HG03097 (cell line): Measurements from ENCODE around the gene INHBB.
"Not testable (repeated sequence)": the region's sequence is repeated elsewhere in the genome, so short reads cannot be mapped to it uniquely, and the experiment has no call there.

ENCODE experiments used
- ATAC-seq: cut with Tn5 transposase; IDR thresholded peaks from one replicate; pipeline ENCODE4 v1.9.1; 2021; ENCODE audit not compliant: unreplicated experiment, low FRiP score

The INHBB gene

DNA sequence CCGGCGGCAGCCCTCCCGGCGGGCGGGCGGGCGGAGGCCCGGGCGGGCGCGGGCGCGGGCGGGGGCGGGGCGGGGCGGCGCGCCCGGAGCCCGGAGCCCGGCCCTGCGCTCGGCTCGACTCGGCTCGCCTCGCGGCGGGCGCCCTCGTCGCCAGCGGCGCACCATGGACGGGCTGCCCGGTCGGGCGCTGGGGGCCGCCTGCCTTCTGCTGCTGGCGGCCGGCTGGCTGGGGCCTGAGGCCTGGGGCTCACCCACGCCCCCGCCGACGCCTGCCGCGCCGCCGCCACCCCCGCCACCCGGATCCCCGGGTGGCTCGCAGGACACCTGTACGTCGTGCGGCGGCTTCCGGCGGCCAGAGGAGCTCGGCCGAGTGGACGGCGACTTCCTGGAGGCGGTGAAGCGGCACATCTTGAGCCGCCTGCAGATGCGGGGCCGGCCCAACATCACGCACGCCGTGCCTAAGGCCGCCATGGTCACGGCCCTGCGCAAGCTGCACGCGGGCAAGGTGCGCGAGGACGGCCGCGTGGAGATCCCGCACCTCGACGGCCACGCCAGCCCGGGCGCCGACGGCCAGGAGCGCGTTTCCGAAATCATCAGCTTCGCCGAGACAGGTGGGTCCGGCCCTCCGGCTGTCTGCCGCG is at the start of gene INHBB:
Gene INHBB, plus strand, starts transcription at position 111 of the 641 bp plus-strand sequence. Its CDS starts 53 bp downstream, at position 164.
- no peak for ATAC-seq

GRCh38 chr2:120298173-120298835 is 47.6 kb upstream of the INHBB start:
- no peak for ATAC-seq

- ATAC-seq, result no peak
These were observed 46.9 kb upstream of the INHBB start for GRCh38 chr2:120299004-120299403.

- ATAC-seq, result no peak
These were observed 46.4 kb upstream of the INHBB start for GRCh38 chr2:120299561-120299960.

DNA sequence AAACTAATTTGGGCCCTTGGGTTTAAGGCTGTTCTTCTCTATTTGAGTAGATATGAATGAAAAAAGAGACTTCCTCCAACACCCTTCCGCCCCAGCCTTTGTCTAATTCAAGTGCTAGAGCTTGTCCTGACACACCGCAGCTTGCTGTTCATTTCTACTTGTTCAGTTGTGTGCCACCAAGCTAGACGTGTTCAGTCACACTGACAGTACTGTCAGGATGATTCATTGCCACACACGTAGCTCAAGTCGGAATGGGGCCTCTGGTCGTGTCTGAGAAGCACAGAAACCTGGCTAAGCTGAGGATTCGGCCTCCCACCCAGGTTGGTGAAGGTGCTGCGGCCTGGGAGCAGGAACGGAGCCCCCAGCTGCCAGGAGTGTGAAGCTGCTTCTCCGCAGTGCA is 45.6 kb upstream of the INHBB start:
- no peak for ATAC-seq

- no peak for ATAC-seq
These were observed 44.7 kb upstream of the INHBB start for GRCh38 chr2:120301284-120301683.

- ATAC-seq, result no peak
These were observed 43.6 kb upstream of the INHBB start for GRCh38 chr2:120302301-120302700.

DNA sequence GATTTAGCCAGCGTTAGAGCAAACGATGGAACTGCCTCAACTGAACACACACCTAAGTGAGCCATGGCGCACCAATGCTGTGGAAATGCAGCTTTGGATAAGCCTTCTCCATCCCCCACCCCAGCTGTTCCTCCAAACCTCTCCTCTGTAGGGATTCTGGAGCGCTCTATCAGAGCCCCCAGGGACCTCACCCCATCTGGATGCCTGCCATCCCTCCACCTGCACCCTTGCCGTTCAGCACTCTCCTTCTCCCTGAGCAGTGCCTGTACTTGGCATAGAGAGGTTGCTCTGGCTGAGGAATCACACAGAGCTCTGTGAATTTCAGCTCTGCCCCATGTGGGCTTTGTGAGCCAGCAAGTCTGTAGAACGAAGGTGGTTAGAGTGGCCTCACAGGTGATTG is 42.8 kb upstream of the INHBB start:
- ATAC-seq, result no peak

GRCh38 chr2:120305296-120305695 is 40.6 kb upstream of the INHBB start:
- ATAC-seq, result no peak

- no peak for ATAC-seq
These were observed 39.9 kb upstream of the INHBB start for GRCh38 chr2:120305937-120306490.

DNA sequence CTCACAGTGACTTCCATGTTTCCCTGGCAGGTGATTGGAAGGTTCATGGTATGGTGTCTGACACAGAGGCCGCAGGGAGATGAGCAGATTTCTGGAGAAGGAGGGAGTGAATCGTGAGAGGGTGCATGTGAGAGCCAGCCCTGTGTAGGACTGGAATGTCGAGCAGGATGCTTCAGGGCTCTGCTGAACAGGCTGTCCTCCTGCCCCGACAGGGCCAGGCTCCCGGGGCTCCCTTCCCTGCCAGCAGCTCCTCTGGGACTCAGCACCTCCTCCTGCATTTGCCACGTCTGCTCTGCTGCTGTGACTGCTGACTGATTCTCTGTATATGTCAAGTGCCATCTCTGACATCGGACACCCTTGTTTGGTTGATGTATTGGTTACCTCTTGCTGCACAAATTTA is 38.5 kb upstream of the INHBB start:
- no peak for ATAC-seq

DNA sequence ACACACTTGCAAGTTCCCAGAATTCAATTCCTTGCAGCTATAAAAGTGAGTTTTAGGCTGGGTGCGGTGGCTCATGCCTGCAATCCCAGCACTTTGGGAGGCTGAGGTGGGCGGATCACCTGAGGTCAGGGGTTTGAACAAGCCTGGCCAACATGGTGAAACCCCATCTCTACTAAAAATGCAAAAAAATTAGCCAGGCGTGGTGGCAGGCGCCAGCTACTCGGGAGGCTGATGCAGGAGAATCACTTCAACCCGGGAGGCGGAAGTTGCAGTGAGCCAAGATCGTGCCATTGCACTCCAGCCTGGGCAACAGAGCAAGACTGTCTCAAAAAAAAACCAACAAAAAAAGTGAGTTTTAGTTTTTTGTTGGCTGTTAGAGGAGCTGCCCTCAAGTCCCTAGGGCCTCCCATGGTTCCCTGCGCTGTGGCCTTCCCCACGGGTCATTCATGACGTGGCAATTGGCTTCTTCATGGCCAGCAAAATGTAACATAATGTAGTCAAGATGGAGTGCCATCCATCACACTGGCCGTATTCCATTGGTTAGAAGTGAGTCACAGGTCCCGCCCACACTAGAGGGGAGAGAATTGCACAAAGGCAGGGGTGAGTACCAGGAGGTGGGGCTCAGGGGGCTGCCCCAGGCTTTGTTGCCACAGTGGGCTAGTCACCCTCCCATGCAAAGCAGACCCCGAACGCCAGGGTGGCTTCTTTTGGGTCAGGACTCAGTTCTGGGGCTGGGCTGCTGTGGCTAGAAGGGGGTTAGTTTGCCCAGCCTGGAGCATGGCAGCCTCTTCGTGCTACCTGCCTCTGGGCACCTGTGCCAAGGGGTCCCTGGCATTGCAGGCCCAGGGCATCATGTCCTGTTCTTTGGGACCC is 37.7 kb upstream of the INHBB start:
- ATAC-seq, result no peak

DNA sequence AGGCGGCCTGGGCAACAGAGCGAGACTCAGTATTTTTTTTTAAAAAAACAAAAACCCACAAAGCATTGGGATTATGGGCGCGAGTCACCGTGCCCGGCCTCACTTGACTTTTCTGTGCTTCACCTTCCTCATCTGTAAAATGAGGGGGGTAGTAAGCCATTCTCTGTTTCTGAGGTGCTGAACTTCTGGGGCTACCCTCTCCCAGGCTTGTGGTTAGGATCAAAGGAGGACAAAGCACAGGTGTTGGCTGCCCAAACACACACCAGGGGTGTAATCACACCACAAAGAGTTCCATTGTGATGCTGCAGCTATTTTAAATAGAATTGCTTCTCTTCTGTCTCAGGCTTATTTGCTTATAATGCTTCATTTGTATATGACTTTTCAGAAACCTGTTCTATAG is 35.8 kb upstream of the INHBB start:
- no peak for ATAC-seq

DNA sequence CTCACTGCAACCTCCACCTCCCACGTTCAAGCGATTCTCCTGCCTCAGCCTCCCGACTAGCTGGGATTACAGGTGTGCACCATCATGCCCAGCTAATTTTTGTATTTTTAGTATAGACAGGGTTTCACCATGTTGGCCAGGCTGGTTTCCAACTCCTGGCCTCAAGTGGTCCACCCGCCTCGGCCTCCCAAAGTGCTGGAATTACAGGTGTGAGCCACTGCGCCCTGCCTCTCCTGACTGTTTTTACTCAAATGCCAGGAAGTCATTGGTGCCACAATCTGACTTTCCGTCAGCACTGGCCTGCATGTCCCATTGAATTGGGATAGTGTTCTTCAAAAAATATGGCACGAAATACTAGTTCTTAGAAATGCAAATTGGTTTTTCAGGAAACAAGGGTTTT is 35.1 kb upstream of the INHBB start:
- ATAC-seq, result not testable (repeated sequence)

- no peak for ATAC-seq
These were observed 33.9 kb upstream of the INHBB start for GRCh38 chr2:120312076-120312475.

DNA sequence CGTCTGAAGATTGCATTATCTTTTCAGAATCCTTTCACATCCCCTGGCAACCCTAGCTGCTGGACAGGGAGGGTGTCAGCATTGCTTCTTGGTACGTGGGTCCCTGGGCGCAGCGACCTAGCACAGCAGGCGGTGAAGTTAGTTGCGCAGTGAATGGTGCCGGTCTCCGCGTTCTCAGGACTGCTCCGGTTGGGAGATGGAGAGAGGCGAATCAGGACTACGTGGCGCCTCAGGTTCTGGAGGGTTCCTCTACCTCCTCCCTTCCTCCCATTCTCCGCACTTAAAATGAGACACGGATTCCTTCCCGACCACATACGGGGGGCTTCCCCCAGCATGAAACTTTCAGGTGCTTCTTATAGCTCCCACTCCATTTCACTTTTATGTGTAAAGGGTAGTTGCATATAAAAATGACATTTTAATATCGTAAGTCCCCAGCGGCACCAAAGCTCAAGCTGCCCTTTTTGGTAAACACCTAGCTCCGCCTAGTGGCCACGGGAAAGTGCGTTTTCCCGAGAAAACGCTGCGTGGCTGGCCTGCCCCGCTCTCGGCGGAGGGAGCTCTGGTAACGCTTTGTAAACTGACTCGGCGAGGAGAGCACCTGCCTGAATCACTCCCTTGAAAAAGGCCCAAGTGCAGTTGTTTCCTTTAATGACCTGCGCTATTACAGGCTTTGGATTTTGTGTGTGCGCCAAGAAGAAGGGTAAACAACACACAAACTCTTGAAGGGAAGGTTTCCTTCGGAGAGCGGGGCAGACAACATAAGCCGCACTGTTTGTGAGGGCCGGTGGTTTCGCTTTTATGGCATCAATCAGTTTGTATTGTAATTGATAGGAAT is 32.9 kb upstream of the INHBB start:
- ATAC-seq, result no peak

DNA sequence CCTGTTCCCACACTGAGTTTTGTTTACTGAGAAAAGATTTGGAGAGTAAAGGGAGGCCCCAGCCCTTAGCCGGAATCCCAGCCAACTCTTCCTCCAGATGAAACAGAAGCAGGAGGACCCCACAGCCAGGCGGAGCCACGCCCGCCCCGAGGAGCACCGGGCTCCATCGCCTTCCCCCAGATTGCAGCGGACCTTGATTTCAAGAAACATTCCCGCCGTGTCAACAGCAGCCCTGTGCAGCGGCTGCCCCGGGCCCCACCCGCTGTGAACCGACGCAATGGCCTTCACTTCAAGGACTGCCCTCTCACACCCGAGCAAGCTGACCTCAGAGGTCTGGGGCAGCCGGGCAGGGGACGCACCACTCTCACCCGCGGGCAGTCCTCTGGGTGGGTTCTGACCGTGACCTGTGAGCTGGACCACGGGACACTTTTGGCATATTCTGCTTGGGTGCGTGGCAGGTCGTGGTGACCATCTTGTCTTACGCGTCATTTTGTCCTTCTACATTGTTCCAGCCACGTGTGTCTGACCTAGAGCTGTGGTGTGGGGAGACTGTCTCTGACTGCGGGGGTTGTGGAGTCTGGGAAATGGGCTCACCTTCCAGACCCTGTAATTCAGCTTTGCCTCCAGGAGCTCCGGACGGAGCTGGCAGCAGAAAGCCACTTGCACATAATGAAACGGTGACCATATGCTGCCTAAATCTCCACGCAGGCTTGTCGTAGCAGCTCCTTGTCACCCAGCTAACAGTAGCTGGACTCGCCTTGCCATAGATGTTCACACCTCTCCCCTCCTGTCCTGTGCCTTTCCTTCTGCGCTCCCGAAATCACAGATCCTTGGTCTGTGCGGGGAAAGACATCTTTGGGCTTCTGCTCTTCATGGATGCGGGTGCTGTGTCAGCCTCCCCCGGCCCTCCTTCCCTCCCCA is 32.0 kb upstream of the INHBB start:
- no peak for ATAC-seq

DNA sequence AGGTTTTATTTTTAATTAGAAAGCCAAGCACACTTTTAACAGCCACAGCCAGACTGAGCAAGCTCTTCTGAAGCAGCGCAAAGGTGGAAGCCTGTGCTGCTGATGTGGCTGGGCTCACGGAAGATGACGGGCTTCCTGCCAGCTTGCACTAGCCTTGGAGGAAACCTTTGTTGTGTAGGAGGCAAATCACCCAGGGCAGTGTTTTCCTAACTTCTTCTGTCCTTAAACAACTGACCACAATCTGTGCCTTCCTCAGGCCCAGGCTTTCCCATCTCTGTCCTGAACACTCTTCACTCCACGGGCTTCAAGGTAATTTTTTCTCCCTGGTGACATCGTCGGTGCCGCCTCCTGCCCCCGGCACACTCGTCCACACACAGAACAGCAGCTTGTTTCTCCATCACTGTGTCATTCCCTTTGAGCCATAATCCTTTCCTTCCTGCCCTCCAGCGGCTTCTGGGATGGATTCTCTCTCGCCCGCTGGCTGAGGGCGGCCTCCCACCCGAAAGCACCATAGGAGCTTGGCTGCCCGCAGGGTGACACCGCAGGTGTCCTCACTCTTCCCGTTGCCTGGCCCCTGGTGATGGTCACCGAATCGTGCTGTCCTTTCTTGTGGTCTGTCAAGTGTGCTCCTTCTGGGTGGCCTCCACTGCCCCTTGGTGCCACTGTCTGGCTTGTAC is 31.1 kb upstream of the INHBB start:
- ATAC-seq, result no peak
